ENCODE measurements around the gene SSPN. TPM values are rescaled to one million over a fixed set of nuclear protein-coding genes. Genes with fewer than 3 reads are reported as not detected.

The SSPN gene
- total RNA-seq, 1 donor from 2014 or later = 42.9 TPM

GRCh38 chr12:26283046-26283445 is 87.7 kb downstream of the SSPN start:
- Mint-ChIP-seq H3K9me3 (ENCODE audit: low read depth) (no peaks in the 10 kb centered on the region), H3K4me3 (ENCODE audit: unreplicated experiment) (no peak overlapping the region), H3K36me3 (ENCODE audit: low read depth) (no peaks in the 10 kb centered on the region), H3K27ac (ENCODE audit: unreplicated experiment) (no peak overlapping the region), H3K27me3 (ENCODE audit: low read depth) (no peaks in the 10 kb centered on the region), H3K4me1 (ENCODE audit: low read depth) (no peaks in the 10 kb centered on the region)
- no peak for DNase-seq (ENCODE audit: low spot score)
- no peak for TF ChIP-seq CTCF (IDR thresholded peaks at IDR 0.05)

- no peak overlapping the region for H3K4me3 Mint-ChIP-seq (ENCODE audit: unreplicated experiment)
- H3K27me3 Mint-ChIP-seq (ENCODE audit: low read depth) = no peaks in the 10 kb centered on the region
- no peak for TF ChIP-seq CTCF (IDR thresholded peaks at IDR 0.05)
- no peak overlapping the region for H3K27ac Mint-ChIP-seq (ENCODE audit: unreplicated experiment)
- H3K9me3 Mint-ChIP-seq (ENCODE audit: low read depth) = no peaks in the 10 kb centered on the region
- peaks cover 2% of the 10 kb centered on the region for H3K36me3 Mint-ChIP-seq (ENCODE audit: low read depth)
- DNase-seq (ENCODE audit: low spot score) = no peak
- no peaks in the 10 kb centered on the region for H3K4me1 Mint-ChIP-seq (ENCODE audit: low read depth)
These were observed 88.2 kb downstream of the SSPN start for GRCh38 chr12:26283617-26284016.

GRCh38 chr12:26285401-26285800 is 90.0 kb downstream of the SSPN start:
- Mint-ChIP-seq H3K36me3 (ENCODE audit: low read depth) (peaks cover 2% of the 10 kb centered on the region), H3K27ac (ENCODE audit: unreplicated experiment) (no peak overlapping the region), H3K4me1 (ENCODE audit: low read depth) (no peaks in the 10 kb centered on the region), H3K9me3 (ENCODE audit: low read depth) (no peaks in the 10 kb centered on the region), H3K27me3 (ENCODE audit: low read depth) (no peaks in the 10 kb centered on the region), H3K4me3 (ENCODE audit: unreplicated experiment) (no peak overlapping the region)
- no peak for TF ChIP-seq CTCF (IDR thresholded peaks at IDR 0.05)
- DNase-seq (ENCODE audit: low spot score) = no peak

- Mint-ChIP-seq H3K4me1 (ENCODE audit: low read depth) (no peaks in the 10 kb centered on the region), H3K36me3 (ENCODE audit: low read depth) (peaks cover 2% of the 10 kb centered on the region), H3K27ac (ENCODE audit: unreplicated experiment) (no peak overlapping the region), H3K27me3 (ENCODE audit: low read depth) (no peaks in the 10 kb centered on the region), H3K4me3 (ENCODE audit: unreplicated experiment) (no peak overlapping the region), H3K9me3 (ENCODE audit: low read depth) (no peaks in the 10 kb centered on the region)
- no peak for TF ChIP-seq CTCF (IDR thresholded peaks at IDR 0.05)
- DNase-seq (ENCODE audit: low spot score) = no peak
These were observed 90.8 kb downstream of the SSPN start for GRCh38 chr12:26286186-26286585.

- Mint-ChIP-seq H3K36me3 (ENCODE audit: low read depth) (peaks cover 2% of the 10 kb centered on the region), H3K9me3 (ENCODE audit: low read depth) (no peaks in the 10 kb centered on the region), H3K4me1 (ENCODE audit: low read depth) (no peaks in the 10 kb centered on the region), H3K4me3 (ENCODE audit: unreplicated experiment) (no peak overlapping the region), H3K27ac (ENCODE audit: unreplicated experiment) (no peak overlapping the region), H3K27me3 (ENCODE audit: low read depth) (no peaks in the 10 kb centered on the region)
- DNase-seq (ENCODE audit: low spot score) = no peak
- TF ChIP-seq CTCF (IDR thresholded peaks at IDR 0.05) = no peak
These were observed 92.5 kb downstream of the SSPN start for GRCh38 chr12:26287671-26288381.
